NCI-H1930 (cell line): ENCODE results near the gene CALHM1.
"Not testable (repeated sequence)": the region's sequence is repeated elsewhere in the genome, so short reads cannot be mapped to it uniquely, and the experiment has no call there.

Experiments
- DNase-seq, 2 experiments: peaks; one replicate each; lab custom pipeline; 2025; lab: John Stamatoyannopoulos, UW

Gene CALHM1

GRCh38 chr10:103429647-103430046 is 29.1 kb downstream of the CALHM1 start:
- no peak for DNase-seq

- DNase-seq = no peak
Measured at GRCh38 chr10:103428989-103429643, 29.6 kb downstream of the CALHM1 start.

GRCh38 chr10:103427866-103428265 is 30.8 kb downstream of the CALHM1 start:
- no peak for DNase-seq

- DNase-seq = no peak
Measured at GRCh38 chr10:103423748-103424147, 35.0 kb downstream of the CALHM1 start.

GRCh38 chr10:103419101-103419500 is 39.6 kb downstream of the CALHM1 start:
- DNase-seq = no peak

- DNase-seq = no peak
Measured at GRCh38 chr10:103417601-103418000, 41.1 kb downstream of the CALHM1 start.

GRCh38 chr10:103417148-103417469 is 41.6 kb downstream of the CALHM1 start:
- DNase-seq = not testable (repeated sequence)

- peak in 1 of 2 experiments; percentile 19 for DNase-seq
Measured at GRCh38 chr10:103416436-103417147, 42.1 kb downstream of the CALHM1 start.

- DNase-seq = no peak
Measured at GRCh38 chr10:103415581-103415980, 43.1 kb downstream of the CALHM1 start.

GRCh38 chr10:103413564-103413963 is 45.1 kb downstream of the CALHM1 start:
- DNase-seq = no peak
